Nephron (organoid): ENCODE data around the gene CYP2R1.
A peak's percentile ranks its signal among the peaks of the same experiment; 100 is the strongest.

Source experiments
- H3K27ac Mint-ChIP-seq, 3 experiments: 2 replicates each; pipeline ENCODE4 v1.8.0; 2020; ENCODE audit warnings: mixed read lengths in 3 of 3, mild to moderate bottlenecking in 2 of 3, moderate library complexity in 1 of 3
- H3K27me3 Mint-ChIP-seq: 2 replicates; pipeline ENCODE4 v1.8.0; 2021; ENCODE audit warnings: low read depth, mild to moderate bottlenecking, moderate library complexity, mixed read lengths
- H3K36me3 Mint-ChIP-seq: 2 replicates; pipeline ENCODE4 v1.8.0; 2020; ENCODE audit warnings: low read depth, mixed read lengths
- H3K4me1 Mint-ChIP-seq: 2 replicates; pipeline ENCODE4 v1.8.0; 2020; ENCODE audit warnings: mixed read lengths
- H3K4me3 Mint-ChIP-seq, 3 experiments: 2 replicates each; pipeline ENCODE4 v1.8.0; 2020; ENCODE audit warnings: mild to moderate bottlenecking in 3 of 3, mixed read lengths in 3 of 3, moderate library complexity in 2 of 3
- H3K9me3 Mint-ChIP-seq: 2 replicates; pipeline ENCODE4 v1.8.0; 2020; ENCODE audit warnings: mixed read lengths
- CTCF ChIP-seq, 3 experiments: fragments of 200-600 bp; sonication (generic); IDR thresholded peaks; one replicate each; pipeline ENCODE4 v1.5.0; 2021; ENCODE audit warnings: antibody characterized with exemption in 3 of 3; ENCODE audit not compliant: unreplicated experiment in 3 of 3

The CYP2R1 gene

GRCh38 chr11:14902650-14903350, 10.8 kb upstream of the CYP2R1 start:
- H3K27ac Mint-ChIP-seq = no peak overlapping the region
- H3K27me3 Mint-ChIP-seq = peaks cover 8% of the 10 kb centered on the region
- no peaks in the 10 kb centered on the region for H3K36me3 Mint-ChIP-seq
- no peaks in the 10 kb centered on the region for H3K4me1 Mint-ChIP-seq
- H3K4me3 Mint-ChIP-seq = no peak overlapping the region
- TF ChIP-seq CTCF (IDR thresholded peaks at IDR 0.05; ENCODE audit: unreplicated experiment in 3 of 3) = no peak
- no peaks in the 10 kb centered on the region for H3K9me3 Mint-ChIP-seq

GRCh38 chr11:14898906-14899305, 6.9 kb upstream of the CYP2R1 start:
- H3K4me1 Mint-ChIP-seq = no peaks in the 10 kb centered on the region
- H3K27me3 Mint-ChIP-seq = peaks cover 6% of the 10 kb centered on the region
- no peaks in the 10 kb centered on the region for H3K9me3 Mint-ChIP-seq
- peak overlapping the region in 1 of 3 experiments; percentile 90 for H3K27ac Mint-ChIP-seq
- H3K36me3 Mint-ChIP-seq = no peaks in the 10 kb centered on the region
- H3K4me3 Mint-ChIP-seq = no peak overlapping the region
- TF ChIP-seq CTCF (IDR thresholded peaks at IDR 0.05; ENCODE audit: unreplicated experiment in 3 of 3) = no peak

- H3K4me1 Mint-ChIP-seq = no peaks in the 10 kb centered on the region
- H3K4me3 Mint-ChIP-seq = no peak overlapping the region
Measured at GRCh38 chr11:14898355-14898754, 6.3 kb upstream of the CYP2R1 start.

GRCh38 chr11:14894657-14895598, 2.9 kb upstream of the CYP2R1 start:
- no peak for TF ChIP-seq CTCF (IDR thresholded peaks at IDR 0.05; ENCODE audit: unreplicated experiment in 3 of 3)
- peaks cover 7% of the 10 kb centered on the region for H3K9me3 Mint-ChIP-seq
- peaks cover 7% of the 10 kb centered on the region for H3K4me1 Mint-ChIP-seq
- peaks cover 6% of the 10 kb centered on the region for H3K27me3 Mint-ChIP-seq
- H3K4me3 Mint-ChIP-seq = no peak overlapping the region
- H3K36me3 Mint-ChIP-seq = no peaks in the 10 kb centered on the region
- no peak overlapping the region for H3K27ac Mint-ChIP-seq

More at GRCh38 chr11:14898355-14898754, 6.3 kb upstream of the CYP2R1 start:
- Mint-ChIP-seq H3K27me3 (peaks cover 6% of the 10 kb centered on the region), H3K9me3 (peaks cover 3% of the 10 kb centered on the region), H3K36me3 (no peaks in the 10 kb centered on the region), H3K27ac (peak overlapping the region in 1 of 3 experiments; percentile 90)
- TF ChIP-seq CTCF (IDR thresholded peaks at IDR 0.05; ENCODE audit: unreplicated experiment in 3 of 3) = no peak

- Mint-ChIP-seq H3K36me3 (no peaks in the 10 kb centered on the region), H3K27me3 (peaks cover 6% of the 10 kb centered on the region), H3K9me3 (peaks cover 7% of the 10 kb centered on the region), H3K4me1 (peaks cover 7% of the 10 kb centered on the region), H3K27ac (no peak overlapping the region), H3K4me3 (peak overlapping the region; percentile 78 to 87 (median 85))
- no peak for TF ChIP-seq CTCF (IDR thresholded peaks at IDR 0.05; ENCODE audit: unreplicated experiment in 3 of 3)
Measured at GRCh38 chr11:14892577-14892976, 546 bp upstream of the CYP2R1 start.
